Mucosa of descending colon (tissue), 3 donors: ENCODE measurements around the gene CCDC158. TPM values are rescaled to one million over a fixed set of nuclear protein-coding genes. Genes with fewer than 3 reads are reported as not detected.

Experiments used
- ATAC-seq: fragments of 200-7000 bp; cut with Tn5 transposase; one replicate; pipeline ENCODE4 v1.9.1; 2020; ENCODE audit warnings: mild to moderate bottlenecking, moderate library complexity
- DNase-seq, 3 donors: peaks; one replicate each; pipeline ENCODE4 v3.0.0-alpha.2; 2020
- H3K36me3 ChIP-seq: fragments of 200-600 bp; one replicate; pipeline ENCODE4 v1.8.0; 2021; ENCODE audit warnings: low read depth, mild to moderate bottlenecking
- H3K4me1 ChIP-seq: fragments of 200-600 bp; one replicate; pipeline ENCODE4 v1.8.0; 2021; ENCODE audit warnings: low read depth, mild to moderate bottlenecking
- H3K4me3 ChIP-seq: fragments of 200-600 bp; one replicate; pipeline ENCODE4 v1.8.0; 2021; ENCODE audit warnings: mild to moderate bottlenecking
- H3K9me3 ChIP-seq: fragments of 200-600 bp; one replicate; pipeline ENCODE4 v1.8.0; 2021; ENCODE audit warnings: mild to moderate bottlenecking
- CTCF ChIP-seq: fragments of 200-600 bp; IDR thresholded peaks from one replicate; pipeline ENCODE4 v1.8.0; 2022; ENCODE audit warnings: antibody characterized with exemption, mild to moderate bottlenecking
- intact Hi-C, 2 donors: fragments of 100-400 bp; cut with DNase I in 1 of 2; cut with micrococcal nuclease in 1 of 2; formaldehyde crosslinking; loops; one replicate each; pipeline versions ENCODE4 v1.11.0 to v1.11.1; 2022; cut with DNase I, micrococcal nuclease
- total RNA-seq, 3 donors: library from RNA; stranded (reverse); fragmentation: NEBNext Ultra II Directional in 2 of 3; extraction: Animal tissue kit (Norgen Biotek cat#: 25700) in 2 of 3; gene quantifications; one replicate each; pipeline versions ENCODE4 v1.2.1 to v1.2.4, GENCODE V29; 2021 to 2023
- donor health status: DM: no; HTN: no; CAD: no; lungs with moderate emphysema.
- donor health status: DM: no; HTN: no; CAD: no.
- donor health status: DM: no; HTN: yes; CAD: no.

CCDC158 gene
- total RNA-seq, 3 donors from 2014 or later: 0.82 TPM; not detected in 2

GRCh38 chr4:76334885-76335284 is 86.1 kb downstream of the CCDC158 start:
- Histone ChIP-seq H3K9me3 (no peaks in the 10 kb centered on the region), H3K36me3 (no peaks in the 10 kb centered on the region), H3K4me1 (no peaks in the 10 kb centered on the region), H3K4me3 (no peak overlapping the region)
- intact Hi-C loops: no loop called here
- no peak for TF ChIP-seq CTCF
- ATAC-seq: no peak
- no peak for DNase-seq

- no peak overlapping the region for H3K4me3 ChIP-seq
- no peaks in the 10 kb centered on the region for H3K4me1 ChIP-seq
- no peak for TF ChIP-seq CTCF
- H3K9me3 ChIP-seq: peaks cover 18% of the 10 kb centered on the region
- intact Hi-C loops: no loop called here
- no peak for ATAC-seq
- no peaks in the 10 kb centered on the region for H3K36me3 ChIP-seq
- no peak for DNase-seq
These were observed 94.4 kb downstream of the CCDC158 start for GRCh38 chr4:76326515-76326914.

- Histone ChIP-seq H3K4me1 (no peaks in the 10 kb centered on the region), H3K36me3 (no peaks in the 10 kb centered on the region), H3K4me3 (no peak overlapping the region), H3K9me3 (peaks cover 20% of the 10 kb centered on the region)
- ATAC-seq (no peak), DNase-seq (no peak)
- TF ChIP-seq CTCF: no peak
- intact Hi-C loops: no loop called here
These were observed 95.9 kb downstream of the CCDC158 start for GRCh38 chr4:76325072-76325471.

- DNase-seq (no peak), ATAC-seq (no peak)
- Histone ChIP-seq H3K4me3 (no peak overlapping the region), H3K4me1 (no peaks in the 10 kb centered on the region), H3K36me3 (no peaks in the 10 kb centered on the region), H3K9me3 (peaks cover 21% of the 10 kb centered on the region)
- TF ChIP-seq CTCF: no peak
- intact Hi-C loops: no loop called here
These were observed 98.7 kb downstream of the CCDC158 start for GRCh38 chr4:76322236-76322635.

- no peak for ATAC-seq
- no peak for TF ChIP-seq CTCF
- peaks cover 3% of the 10 kb centered on the region for H3K9me3 ChIP-seq
- H3K36me3 ChIP-seq: no peaks in the 10 kb centered on the region
- intact Hi-C loops: no loop called here
- H3K4me1 ChIP-seq: no peaks in the 10 kb centered on the region
- H3K4me3 ChIP-seq: no peak overlapping the region
- DNase-seq: no peak
These were observed 104.8 kb downstream of the CCDC158 start for GRCh38 chr4:76316131-76316530.

GRCh38 chr4:76315267-76315918 is 105.5 kb downstream of the CCDC158 start:
- no peak for TF ChIP-seq CTCF
- H3K36me3 ChIP-seq: no peaks in the 10 kb centered on the region
- intact Hi-C loops: no loop called here
- peaks cover 3% of the 10 kb centered on the region for H3K9me3 ChIP-seq
- DNase-seq: no peak
- no peak overlapping the region for H3K4me3 ChIP-seq
- ATAC-seq: no peak
- H3K4me1 ChIP-seq: peaks cover 7% of the 10 kb centered on the region
